ENCODE results near the gene ARPC5L. TPM values are rescaled to one million over a fixed set of nuclear protein-coding genes. Genes with fewer than 3 reads are reported as not detected.

The ARPC5L gene
- total RNA-seq, 1 donor from 2014 or later: 25.2 TPM

DNA sequence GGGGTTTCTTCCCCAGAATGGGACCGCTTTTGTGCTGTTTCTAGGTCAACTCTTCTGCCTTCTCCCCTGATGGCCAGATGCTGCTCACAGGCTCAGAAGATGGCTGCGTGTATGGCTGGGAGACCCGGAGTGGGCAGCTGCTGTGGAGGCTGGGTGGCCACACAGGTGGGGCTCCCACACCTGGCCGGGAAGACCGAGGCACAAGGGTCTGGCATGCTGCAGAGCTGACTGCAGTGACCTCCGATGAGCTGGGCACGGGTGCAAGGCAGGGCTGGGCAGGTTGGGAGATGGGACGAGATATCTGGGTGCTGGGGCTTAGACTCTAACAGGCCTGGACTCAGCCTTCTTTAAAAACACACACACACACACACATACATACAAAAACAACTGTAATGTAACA lies 7.8 kb upstream of the ARPC5L start:
- Mint-ChIP-seq H3K4me3 (ENCODE audit: unreplicated experiment) (no peak overlapping the region), H3K27ac (ENCODE audit: unreplicated experiment) (no peak overlapping the region), H3K4me1 (ENCODE audit: low read depth, unreplicated experiment) (peaks cover 3% of the 10 kb centered on the region), H3K9me3 (ENCODE audit: unreplicated experiment) (peaks cover 4% of the 10 kb centered on the region), H3K36me3 (ENCODE audit: unreplicated experiment) (no peaks in the 10 kb centered on the region), H3K27me3 (ENCODE audit: unreplicated experiment) (peaks cover 2% of the 10 kb centered on the region)
- TF ChIP-seq, protein P1, sequence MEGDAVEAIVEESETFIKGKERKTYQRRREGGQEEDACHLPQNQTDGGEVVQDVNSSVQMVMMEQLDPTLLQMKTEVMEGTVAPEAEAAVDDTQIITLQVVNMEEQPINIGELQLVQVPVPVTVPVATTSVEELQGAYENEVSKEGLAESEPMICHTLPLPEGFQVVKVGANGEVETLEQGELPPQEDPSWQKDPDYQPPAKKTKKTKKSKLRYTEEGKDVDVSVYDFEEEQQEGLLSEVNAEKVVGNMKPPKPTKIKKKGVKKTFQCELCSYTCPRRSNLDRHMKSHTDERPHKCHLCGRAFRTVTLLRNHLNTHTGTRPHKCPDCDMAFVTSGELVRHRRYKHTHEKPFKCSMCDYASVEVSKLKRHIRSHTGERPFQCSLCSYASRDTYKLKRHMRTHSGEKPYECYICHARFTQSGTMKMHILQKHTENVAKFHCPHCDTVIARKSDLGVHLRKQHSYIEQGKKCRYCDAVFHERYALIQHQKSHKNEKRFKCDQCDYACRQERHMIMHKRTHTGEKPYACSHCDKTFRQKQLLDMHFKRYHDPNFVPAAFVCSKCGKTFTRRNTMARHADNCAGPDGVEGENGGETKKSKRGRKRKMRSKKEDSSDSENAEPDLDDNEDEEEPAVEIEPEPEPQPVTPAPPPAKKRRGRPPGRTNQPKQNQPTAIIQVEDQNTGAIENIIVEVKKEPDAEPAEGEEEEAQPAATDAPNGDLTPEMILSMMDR (IDR thresholded peaks at IDR 0.05; ENCODE audit: partially characterized antibody, unreplicated experiment): no peak
- no peak for DNase-seq

GRCh38 chr9:124854822-124855221 lies 7.1 kb upstream of the ARPC5L start:
- Mint-ChIP-seq H3K9me3 (ENCODE audit: unreplicated experiment) (peaks cover 4% of the 10 kb centered on the region), H3K4me3 (ENCODE audit: unreplicated experiment) (peak overlapping the region; percentile 26), H3K4me1 (ENCODE audit: low read depth, unreplicated experiment) (peaks cover 3% of the 10 kb centered on the region), H3K27me3 (ENCODE audit: unreplicated experiment) (peaks cover 4% of the 10 kb centered on the region), H3K27ac (ENCODE audit: unreplicated experiment) (peak overlapping the region; percentile 56), H3K36me3 (ENCODE audit: unreplicated experiment) (no peaks in the 10 kb centered on the region)
- TF ChIP-seq, protein P1 (IDR thresholded peaks at IDR 0.05; ENCODE audit: partially characterized antibody, unreplicated experiment): no peak
- DNase-seq: no peak

DNA sequence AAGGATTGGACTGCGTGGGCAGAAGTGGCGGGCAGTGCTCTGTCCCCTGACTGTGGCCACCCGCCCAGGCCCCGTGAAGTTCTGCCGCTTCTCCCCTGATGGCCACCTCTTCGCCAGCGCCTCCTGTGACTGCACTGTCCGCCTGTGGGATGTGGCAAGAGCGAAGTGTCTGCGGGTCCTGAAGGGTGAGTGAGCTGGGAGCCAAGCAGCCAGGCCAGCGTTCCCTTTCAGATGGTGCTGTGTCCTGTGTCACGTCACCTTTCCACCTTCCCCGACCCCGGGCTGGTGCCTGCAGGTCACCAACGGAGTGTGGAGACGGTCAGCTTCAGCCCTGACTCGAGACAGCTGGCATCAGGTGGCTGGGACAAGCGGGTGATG lies 6.4 kb upstream of the ARPC5L start:
- no peak for DNase-seq
- Mint-ChIP-seq H3K9me3 (ENCODE audit: unreplicated experiment) (peaks cover 6% of the 10 kb centered on the region), H3K27ac (ENCODE audit: unreplicated experiment) (no peak overlapping the region), H3K27me3 (ENCODE audit: unreplicated experiment) (peaks cover 4% of the 10 kb centered on the region), H3K4me3 (ENCODE audit: unreplicated experiment) (no peak overlapping the region), H3K4me1 (ENCODE audit: low read depth, unreplicated experiment) (peaks cover 9% of the 10 kb centered on the region), H3K36me3 (ENCODE audit: unreplicated experiment) (no peaks in the 10 kb centered on the region)
- TF ChIP-seq, protein P1 (IDR thresholded peaks at IDR 0.05; ENCODE audit: partially characterized antibody, unreplicated experiment): no peak

DNA sequence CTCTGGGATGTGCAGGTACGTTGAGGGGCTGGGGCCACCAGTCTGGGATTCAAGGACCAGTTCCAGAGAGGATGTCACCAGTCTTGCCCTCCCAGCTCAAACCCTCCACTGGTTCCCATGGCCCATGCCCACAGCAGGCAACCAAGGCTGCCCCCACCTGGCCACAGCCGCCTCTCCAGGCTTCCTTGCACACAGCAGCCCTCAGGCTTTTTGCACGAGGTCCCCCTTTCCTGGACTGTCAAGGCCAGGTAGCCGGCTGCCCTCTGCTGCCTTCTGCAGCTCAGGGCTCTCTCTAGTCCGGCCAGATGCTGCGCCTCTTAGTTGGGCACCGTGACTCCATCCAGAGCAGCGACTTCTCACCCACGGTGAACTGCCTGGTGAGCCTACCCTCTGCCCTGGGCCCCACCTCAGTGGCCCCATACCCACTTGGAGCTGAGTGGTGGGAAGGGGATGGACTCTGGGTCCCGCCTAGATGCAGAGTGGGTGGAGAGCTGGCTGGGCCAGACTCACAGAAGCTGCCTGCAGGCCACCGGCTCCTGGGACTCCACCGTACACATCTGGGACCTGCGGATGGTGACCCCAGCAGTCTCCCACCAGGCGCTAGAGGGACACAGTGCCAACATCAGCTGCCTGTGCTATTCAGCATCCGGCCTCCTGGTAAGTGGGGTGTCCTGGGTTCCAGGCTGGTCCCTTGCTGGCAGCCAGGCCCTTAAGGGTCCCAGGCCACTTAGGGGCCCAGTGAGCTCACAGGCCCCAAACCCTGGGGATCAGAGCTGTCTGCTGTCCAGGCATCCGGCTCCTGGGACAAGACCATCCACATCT lies 5.8 kb upstream of the ARPC5L start:
- Mint-ChIP-seq H3K36me3 (ENCODE audit: unreplicated experiment) (no peaks in the 10 kb centered on the region), H3K27me3 (ENCODE audit: unreplicated experiment) (peaks cover 4% of the 10 kb centered on the region), H3K4me1 (ENCODE audit: low read depth, unreplicated experiment) (peaks cover 9% of the 10 kb centered on the region), H3K9me3 (ENCODE audit: unreplicated experiment) (peaks cover 6% of the 10 kb centered on the region), H3K27ac (ENCODE audit: unreplicated experiment) (no peak overlapping the region), H3K4me3 (ENCODE audit: unreplicated experiment) (no peak overlapping the region)
- TF ChIP-seq, protein P1 (IDR thresholded peaks at IDR 0.05; ENCODE audit: partially characterized antibody, unreplicated experiment): no peak
- peak; percentile 41 for DNase-seq

GRCh38 chr9:124857533-124858162 lies 4.3 kb upstream of the ARPC5L start:
- Mint-ChIP-seq H3K9me3 (ENCODE audit: unreplicated experiment) (peaks cover 8% of the 10 kb centered on the region), H3K4me1 (ENCODE audit: low read depth, unreplicated experiment) (peaks cover 7% of the 10 kb centered on the region), H3K4me3 (ENCODE audit: unreplicated experiment) (no peak overlapping the region), H3K27ac (ENCODE audit: unreplicated experiment) (no peak overlapping the region), H3K27me3 (ENCODE audit: unreplicated experiment) (peaks cover 4% of the 10 kb centered on the region), H3K36me3 (ENCODE audit: unreplicated experiment) (no peaks in the 10 kb centered on the region)
- DNase-seq: no peak
- TF ChIP-seq, protein P1 (IDR thresholded peaks at IDR 0.05; ENCODE audit: partially characterized antibody, unreplicated experiment): no peak

Measured in glutamatergic neuron (in vitro differentiated cells).